H1 (cell line): ENCODE results near the gene TBC1D2B. TPM values are rescaled to one million over a fixed set of nuclear protein-coding genes. Genes with fewer than 3 reads are reported as not detected.

Source experiments
- CTCF ChIA-PET: fragments of 300-600 bp; sonication (Branson Sonifier 250); formaldehyde crosslinking; loops from one replicate; lab custom pipeline; 2021; ENCODE audit not compliant: partially characterized antibody; lab: Charles Lee
- POLR2A ChIA-PET: fragments of 300-600 bp; sonication (Branson Sonifier 250); formaldehyde crosslinking; loops from one replicate; lab custom pipeline; 2021; ENCODE audit warnings: inconsistent platforms; ENCODE audit not compliant: partially characterized antibody; lab: Charles Lee
- DNase-seq, 2 experiments: peaks; one replicate each; pipeline versions ENCODE4 v3.0.0 to v3.0.0-alpha.2; 2010 to 2022; ENCODE audit warnings: low spot score in 2 of 2, low read depth in 1 of 2, mixed read lengths in 1 of 2
- FAIRE-seq: peaks from 2 replicates; lab custom pipeline; 2011; peaks lifted over from hg19 to GRCh38; lab: Jason Lieb, UNC
- H2AFZ ChIP-seq: 2 replicates; pipeline ENCODE4 v1.8.1; 2012; ENCODE audit warnings: low read length, inconsistent platforms
- H2AK5ac ChIP-seq: 2 replicates; pipeline ENCODE4 v1.6.1; 2013; ENCODE audit warnings: low read depth, low read length
- H2BK120ac ChIP-seq: replicated peaks from 2 replicates; pipeline ENCODE3; 2013; ENCODE audit warnings: low read depth, low read length, inconsistent platforms
- H2BK12ac ChIP-seq: 2 replicates; pipeline ENCODE4 v1.6.1; 2013; ENCODE audit warnings: low read depth, low read length
- H2BK15ac ChIP-seq: 2 replicates; pipeline ENCODE4 v1.6.1; 2013; ENCODE audit warnings: low read length
- H2BK20ac ChIP-seq: 2 replicates; pipeline ENCODE4 v1.6.1; 2013; ENCODE audit warnings: low read length
- H2BK5ac ChIP-seq: 2 replicates; pipeline ENCODE4 v1.6.1; 2013; ENCODE audit warnings: low read depth, low read length
- H3K14ac ChIP-seq: 2 replicates; pipeline ENCODE4 v1.6.1; 2013; ENCODE audit warnings: inconsistent platforms; ENCODE audit not compliant: insufficient read length
- H3K18ac ChIP-seq: 2 replicates; pipeline ENCODE4 v1.6.1; 2013; ENCODE audit warnings: low read length; ENCODE audit errors: extremely low read depth
- H3K23ac ChIP-seq: 2 replicates; pipeline ENCODE4 v1.6.1; 2013; ENCODE audit warnings: inconsistent platforms; ENCODE audit not compliant: insufficient read length
- H3K23me2 ChIP-seq: 2 replicates; pipeline ENCODE4 v1.6.1; 2013; ENCODE audit warnings: low read depth, low read length
- H3K27ac ChIP-seq: 2 replicates; pipeline ENCODE4 v1.6.1; 2011; ENCODE audit warnings: low read depth, low read length, inconsistent platforms
- H3K27me3 ChIP-seq, 4 experiments: replicated peaks in 1 of 4; 1 replicate in 1 of 4; 2 replicates in 3 of 4; pipeline versions ENCODE4 v1.6.1 to v1.8.1; 2011 to 2013; ENCODE audit warnings: low read length in 3 of 4, mild to moderate bottlenecking in 3 of 4, inconsistent platforms in 2 of 4, mixed read lengths in 2 of 4, moderate library complexity in 1 of 4; ENCODE audit not compliant: control insufficient read depth in 3 of 4, insufficient read depth in 3 of 4; ENCODE audit errors: extremely low read depth in 1 of 4
- H3K36me3 ChIP-seq, 4 experiments: 2 replicates each; pipeline versions ENCODE4 v1.6.1 to v1.8.1; 2011 to 2013; ENCODE audit warnings: mild to moderate bottlenecking in 4 of 4, low read length in 3 of 4, moderate library complexity in 2 of 4, control low read depth in 1 of 4, inconsistent platforms in 1 of 4; ENCODE audit not compliant: insufficient read depth in 4 of 4, control insufficient read depth in 2 of 4
- H3K4ac ChIP-seq: replicated peaks from 2 replicates; pipeline ENCODE3; 2013; ENCODE audit warnings: low read length, low read depth, mixed read lengths, inconsistent platforms; ENCODE audit not compliant: insufficient read length
- H3K4me1 ChIP-seq, 4 experiments: replicated peaks in 1 of 4; 1 replicate in 1 of 4; 2 replicates in 3 of 4; pipeline versions ENCODE4 v1.6.1 to v1.8.1; 2011 to 2013; ENCODE audit warnings: low read length in 3 of 4, inconsistent platforms in 2 of 4, mixed read lengths in 1 of 4; ENCODE audit not compliant: insufficient read depth in 4 of 4, control insufficient read depth in 3 of 4
- H3K4me2 ChIP-seq, 2 experiments: 2 replicates each; pipeline versions ENCODE4 v1.6.1 to v1.8.1; 2011 to 2013; ENCODE audit warnings: low read depth in 2 of 2, low read length in 2 of 2, control low read depth in 1 of 2, inconsistent platforms in 1 of 2, mild to moderate bottlenecking in 1 of 2; ENCODE audit not compliant: insufficient read depth in 1 of 2
- H3K4me3 ChIP-seq, 4 experiments: fragments of 200-600, 300-600 bp in 1 of 4; sonication (generic), shearing (Covaris generic), sonication (Bioruptor Twin) in 1 of 4; 2 replicates each; pipeline versions ENCODE4 v1.5.1 to v1.8.1; 2011 to 2016; ENCODE audit warnings: low read length in 4 of 4, low read depth in 3 of 4, control low read depth in 2 of 4, inconsistent platforms in 2 of 4, mild to moderate bottlenecking in 2 of 4, mixed read lengths in 1 of 4, moderate library complexity in 1 of 4; ENCODE audit not compliant: insufficient read depth in 2 of 4; ENCODE audit errors: extremely low read depth in 1 of 4
- H3K56ac ChIP-seq: replicated peaks from 2 replicates; pipeline ENCODE3; 2013; ENCODE audit warnings: low read depth, mild to moderate bottlenecking, mixed read lengths, low read length, inconsistent platforms; ENCODE audit not compliant: insufficient read length
- H3K79me1 ChIP-seq: 2 replicates; pipeline ENCODE4 v1.6.1; 2013; ENCODE audit warnings: low read depth, low read length, control low read depth
- H3K79me2 ChIP-seq, 2 experiments: 2 replicates each; pipeline versions ENCODE4 v1.6.1 to v1.8.1; 2012 to 2013; ENCODE audit warnings: low read length in 2 of 2, mild to moderate bottlenecking in 2 of 2, inconsistent platforms in 1 of 2; ENCODE audit not compliant: insufficient read depth in 2 of 2, control insufficient read depth in 1 of 2
- H3K9ac ChIP-seq, 4 experiments: replicated peaks in 1 of 4; 1 replicate in 1 of 4; 2 replicates in 3 of 4; pipeline versions ENCODE4 v1.6.1 to v1.8.1; 2011 to 2013; ENCODE audit warnings: low read depth in 3 of 4, low read length in 3 of 4, control low read depth in 2 of 4, mild to moderate bottlenecking in 2 of 4, moderate library complexity in 2 of 4, inconsistent platforms in 1 of 4; ENCODE audit errors: extremely low read depth in 1 of 4
- H3K9me3 ChIP-seq, 2 experiments: 2 replicates each; pipeline versions ENCODE4 v1.6.1 to v1.8.1; 2012 to 2013; ENCODE audit warnings: mild to moderate bottlenecking in 2 of 2, moderate library complexity in 2 of 2, control low read depth in 1 of 2, inconsistent platforms in 1 of 2, low read depth in 1 of 2, low read length in 1 of 2, mixed read lengths in 1 of 2; ENCODE audit not compliant: insufficient read depth in 2 of 2
- H4K20me1 ChIP-seq, 2 experiments: replicated peaks in 1 of 2; 2 replicates each; pipeline versions ENCODE3 to v1.8.1; 2011 to 2013; ENCODE audit warnings: inconsistent platforms in 2 of 2, low read length in 2 of 2, mild to moderate bottlenecking in 1 of 2; ENCODE audit not compliant: insufficient read depth in 2 of 2, control insufficient read depth in 1 of 2
- H4K5ac ChIP-seq: 2 replicates; pipeline ENCODE4 v1.6.1; 2013; ENCODE audit warnings: low read length, low read depth, mixed read lengths, inconsistent platforms; ENCODE audit not compliant: insufficient read length
- H4K8ac ChIP-seq: 2 replicates; pipeline ENCODE4 v1.8.0; 2013; ENCODE audit warnings: mild to moderate bottlenecking, moderate library complexity, low read length, inconsistent platforms; ENCODE audit not compliant: insufficient read depth; ENCODE audit errors: extremely low read depth
- H4K91ac ChIP-seq: replicated peaks from 2 replicates; pipeline ENCODE3; 2013; ENCODE audit warnings: low read length, mixed read lengths, inconsistent platforms; ENCODE audit not compliant: insufficient read length
- ASH2L ChIP-seq: fragments of 200-600, 300-600 bp; sonication (generic); IDR thresholded peaks from one replicate; pipeline ENCODE4 v1.7.1; 2017; ENCODE audit warnings: low read length
- CBX5 ChIP-seq: fragments of 300-800, 300-1000 bp; sonication (generic); IDR thresholded peaks from 2 replicates; pipeline ENCODE4 v1.7.1; 2016; ENCODE audit warnings: antibody characterized with exemption, low read length, low read depth
- HDAC6 ChIP-seq: IDR thresholded peaks from one replicate; pipeline ENCODE4 v1.7.1; 2012; ENCODE audit warnings: low read depth, mild to moderate bottlenecking, inconsistent platforms, low read length, moderate library complexity
- JUND ChIP-seq: IDR thresholded peaks from 2 replicates; pipeline ENCODE4 v1.6.1; 2011; ENCODE audit warnings: mild to moderate bottlenecking, improper control_type of control experiment, low read length
- KDM5A ChIP-seq: fragments of 200-600 bp; IDR thresholded peaks from 2 replicates; pipeline ENCODE4 v1.7.1; 2012; ENCODE audit warnings: mild to moderate bottlenecking, low read length, inconsistent platforms, mixed read lengths
- WGBS, 2 experiments: shearing (Covaris generic) in 1 of 2; methylation state at CpG; one replicate each; pipeline versions ENCODE4 v1.1.6 to v1.1.7; 2013 to 2015; ENCODE audit warnings: low lambda C conversion rate in 2 of 2, mixed read lengths in 2 of 2, inconsistent platforms in 1 of 2, low coverage in 1 of 2, missing lambda C conversion rate in 1 of 2; ENCODE audit not compliant: insufficient replicate concordance in 2 of 2, insufficient coverage in 1 of 2, insufficient read length in 1 of 2; ENCODE audit errors: extremely low coverage in 1 of 2, missing lambda C conversion rate in 1 of 2; 5-methylcytosine and 5-hydroxymethylcytosine counted together
- polyA plus RNA-seq, 7 experiments: library from polyadenylated mRNA; depleted of rRNA in 3 of 7; stranded (reverse) in 5 of 7; unstranded in 2 of 7; fragments of >200 nt in 5 of 7; fragments of 200-250 nt in 2 of 7; gene quantifications; 1 replicate in 5 of 7; 2 replicates in 1 of 7; 4 replicates in 1 of 7; pipeline versions ENCODE4 v1.2.1 to v1.2.3, GENCODE V29; 2011 to 2013; ENCODE audit warnings: missing spikeins in 2 of 7, mixed read lengths in 2 of 7
- total RNA-seq: library from RNA; stranded (reverse); fragmentation: NEBNext Ultra II Directional; extraction: Animal tissue kit (Norgen Biotek cat#: 25700); gene quantifications from 2 replicates; pipeline ENCODE4 v1.2.1, GENCODE V29; 2021

Gene TBC1D2B
- total and polyA plus RNA-seq, 2 of the 8 experiments (the other 6 are each of a cell fraction or from before 2014, with no cell fraction given), result 11.9 to 19.5 TPM

GRCh38 chr15:78077871-78078210 lies 330 bp upstream of the TBC1D2B start:
- TF ChIP-seq KDM5A, result no peak
- no peak for TF ChIP-seq ASH2L
- TF ChIP-seq JUND, result no peak
- TF ChIP-seq CBX5, result no peak
- no peak for TF ChIP-seq HDAC6
- H3K79me1 ChIP-seq, result no peaks in the 10 kb centered on the region
- H2BK12ac ChIP-seq, result no peak overlapping the region
- ChIA-PET CTCF (interaction anchor here (0.8 to 1.7 kb wide), 6 partner anchors 19 to 126 kb away, joined by 3 to 8 read pairs (median 4); no protein-coding TSS in a partner anchor), POLR2A (no interaction called here)
- H3K9ac ChIP-seq, result 0 out of 7 replicates have a peak overlapping the region, but pooled peaks of 1 of the 4 experiments have one; percentile 48
- peak overlapping the region; percentile 42 to 72 (median 58); a peak in 6 of 8 replicates for H3K4me3 ChIP-seq
- no peak overlapping the region for H3K14ac ChIP-seq
- H2AK5ac ChIP-seq, result no peak overlapping the region
- no peaks in the 10 kb centered on the region for H3K9me3 ChIP-seq
- no peak overlapping the region; the same call in none of the 2 replicates for H3K18ac ChIP-seq
- no peak overlapping the region for H2BK5ac ChIP-seq
- H2AFZ ChIP-seq, result peak overlapping the region; percentile 97
- WGBS, 2 experiments, result 30% methylated on average over 7 of the region's 7 CpGs; no CpG with 5 or more reads in 1 of the 2 experiments
- H3K23me2 ChIP-seq, result peaks cover 9% of the 10 kb centered on the region
- DNase-seq (no peak), FAIRE-seq (no peak)
- H3K36me3 ChIP-seq, result no peaks in the 10 kb centered on the region
- no peak overlapping the region for H2BK15ac ChIP-seq
- H4K8ac ChIP-seq, result no peak overlapping the region
- H4K5ac ChIP-seq, result peak overlapping the region; percentile 48
- H3K27ac ChIP-seq, result no peak overlapping the region
- no peak overlapping the region for H4K91ac ChIP-seq
- H3K4me1 ChIP-seq, result peaks cover 0 to 8% (median 3%) of the 10 kb centered on the region in 4 experiments; a peak in 4 of 7 replicates
- no peak overlapping the region for H3K23ac ChIP-seq
- H3K4me2 ChIP-seq, result peak overlapping the region; percentile 66 to 89
- peaks cover 0 to 7% of the 10 kb centered on the region in 2 experiments; a peak in 2 of 4 replicates for H3K79me2 ChIP-seq
- no peaks in the 10 kb centered on the region for H3K27me3 ChIP-seq
- no peaks in the 10 kb centered on the region for H4K20me1 ChIP-seq
- peak overlapping the region; percentile 78 for H2BK120ac ChIP-seq
- H3K4ac ChIP-seq, result no peak overlapping the region
- no peak overlapping the region for H3K56ac ChIP-seq
- no peak overlapping the region for H2BK20ac ChIP-seq
